Activated CD4-positive, CD25-positive, alpha-beta regulatory T cell treated with anti-CD3 and anti-CD28 coated beads, Interleukin-2, amount 50 U/mL, for 24 hours (primary cell): ENCODE measurements around the gene OR14I1.
"Not testable (repeated sequence)": the region's sequence is repeated elsewhere in the genome, so short reads cannot be mapped to it uniquely, and the experiment has no call there.

Experiments
- ATAC-seq, 2 donors: fragments of 150-1000 bp; cut with Tn5 transposase; one replicate each; pipeline ENCODE4 v1.10.0; 2021; ENCODE audit warnings: mild to moderate bottlenecking in 1 of 2, moderate library complexity in 1 of 2

Gene OR14I1

DNA sequence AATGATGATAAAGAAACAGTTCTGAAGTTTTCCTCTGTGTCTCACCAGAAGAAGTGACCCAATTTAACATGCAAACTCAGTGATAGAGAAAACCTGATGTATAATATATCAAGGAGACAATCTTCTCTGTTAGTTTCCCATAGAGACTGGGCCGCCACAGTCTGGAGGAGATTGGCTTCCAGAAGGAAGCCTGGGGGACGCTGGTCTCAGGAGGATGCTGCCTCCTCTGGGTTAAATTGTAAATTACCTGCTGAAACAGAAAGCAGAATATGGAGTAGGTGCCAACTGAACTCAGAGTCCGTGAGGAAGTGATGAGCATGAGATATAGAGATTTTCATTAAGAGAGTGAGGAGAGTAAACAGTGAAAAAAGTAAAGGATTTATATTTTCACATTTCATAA, 15.8 kb downstream of the OR14I1 start:
- ATAC-seq: no peak

DNA sequence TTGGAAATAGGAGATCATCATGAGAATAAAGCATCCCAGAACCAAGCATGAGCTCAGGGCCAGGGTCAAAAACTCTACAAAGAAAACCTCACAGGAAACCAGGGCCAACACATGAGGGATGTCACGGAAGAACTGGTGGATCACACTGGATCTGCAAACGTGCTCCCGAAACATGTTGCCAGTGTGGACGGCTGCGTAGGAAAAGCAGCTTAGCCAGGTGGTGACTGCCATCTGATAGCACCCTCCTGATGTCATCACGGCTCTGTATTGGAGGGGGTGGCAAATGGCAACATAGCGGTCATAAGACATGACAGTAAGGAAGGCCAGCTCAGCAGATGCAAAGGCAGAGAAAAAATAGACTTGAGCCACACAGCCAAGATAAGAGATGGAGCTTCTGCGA, 20.9 kb downstream of the OR14I1 start:
- ATAC-seq: no peak

DNA sequence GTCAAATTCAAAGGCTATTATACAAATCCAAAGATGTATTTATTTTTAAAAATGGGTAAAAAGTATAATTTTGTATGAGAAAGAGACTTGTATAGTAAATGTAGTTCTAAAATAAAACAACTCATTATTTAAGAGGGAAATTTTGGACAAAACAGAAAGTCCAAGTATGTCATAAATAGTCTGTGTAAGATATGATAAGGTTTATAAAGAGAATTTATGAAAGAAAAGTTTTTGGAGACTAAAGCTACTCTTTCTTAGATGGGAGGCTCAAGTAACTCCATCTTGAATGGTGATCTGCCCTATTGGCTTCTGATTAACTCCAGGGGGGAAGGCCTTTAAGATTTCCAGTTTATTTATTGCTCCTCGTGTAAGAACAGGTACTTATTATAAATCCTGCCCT, 32.6 kb downstream of the OR14I1 start:
- no peak for ATAC-seq

DNA sequence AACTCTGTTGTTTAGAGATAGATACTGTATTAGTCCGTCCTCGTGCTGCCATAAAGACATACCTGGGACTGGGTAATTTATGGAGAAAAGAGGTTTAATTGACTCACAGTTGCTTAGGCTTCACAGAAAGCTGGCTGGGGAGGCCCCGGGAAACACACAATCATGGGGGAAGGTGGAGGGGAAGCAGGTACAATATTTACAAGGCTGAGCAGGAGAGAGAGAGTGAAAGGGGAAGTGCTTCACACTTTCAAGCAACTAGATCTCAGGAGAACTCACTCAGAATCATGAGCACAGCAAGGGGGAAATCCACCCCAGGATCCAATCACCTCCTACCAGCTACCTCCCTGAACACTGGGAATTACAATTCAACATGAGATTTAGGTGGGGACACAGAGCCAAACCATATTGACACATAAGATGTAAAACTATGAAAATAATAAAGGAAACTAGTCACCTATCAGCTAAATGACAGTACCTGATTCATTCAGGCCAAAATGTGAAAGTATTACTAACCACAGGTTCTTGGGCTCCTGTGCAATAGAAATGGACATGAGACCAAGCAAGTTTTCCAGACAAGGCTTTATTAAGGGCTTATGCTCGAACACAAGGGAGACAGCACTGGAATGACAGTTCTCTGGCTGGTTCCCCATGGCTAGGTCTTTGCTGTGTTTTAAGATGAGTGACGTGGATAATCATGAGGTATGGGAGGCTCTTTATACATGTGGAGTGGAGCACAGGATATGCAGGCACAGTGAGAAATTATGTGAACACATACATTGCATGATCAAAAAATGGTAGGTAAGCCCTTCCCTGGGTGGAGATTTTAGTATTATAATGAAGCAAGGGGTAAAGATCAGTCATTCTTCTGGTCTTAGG, 38.9 kb downstream of the OR14I1 start:
- peak in 1 of 2 donors; percentile 45 for ATAC-seq

DNA sequence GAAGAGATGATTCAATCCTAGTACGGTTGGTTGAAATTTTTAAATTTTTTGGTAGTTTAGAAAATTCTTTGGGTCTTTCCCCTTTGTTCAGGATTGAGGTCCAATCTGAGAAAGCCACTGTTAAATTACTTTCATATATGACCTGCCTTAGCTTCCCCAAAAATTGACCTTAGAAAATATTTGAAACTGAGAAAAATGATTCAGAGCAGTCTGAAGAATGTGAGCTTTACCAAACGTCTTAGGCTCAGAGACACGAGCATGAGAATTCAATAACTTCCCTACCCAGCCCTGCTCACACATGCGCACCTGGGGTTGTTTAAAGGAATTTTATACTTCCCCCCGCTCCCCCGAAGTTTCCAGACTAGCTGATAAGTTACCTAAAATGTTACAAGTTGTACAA, 45.8 kb downstream of the OR14I1 start:
- not testable (repeated sequence) for ATAC-seq

DNA sequence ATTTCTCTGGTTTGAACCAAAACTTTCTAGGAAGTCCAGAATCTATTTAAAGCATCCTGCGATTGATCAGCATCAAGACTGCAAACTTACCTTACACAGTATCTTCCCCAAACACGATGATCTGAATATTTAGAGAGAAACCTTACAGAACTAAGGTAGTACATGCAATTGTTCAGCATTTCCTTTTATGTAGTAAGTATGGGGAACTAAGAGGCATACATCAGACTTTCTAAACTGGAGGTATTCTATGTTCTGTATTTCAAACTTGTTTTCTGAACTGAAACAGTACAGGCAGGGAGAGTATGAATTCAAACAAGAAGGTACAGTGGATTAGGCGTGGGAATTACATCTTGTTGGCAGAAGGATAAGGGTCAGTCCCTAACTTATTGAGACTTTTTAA, 47.2 kb downstream of the OR14I1 start, which contains the start of gene OR2T27:
Gene OR2T27 (minus strand): TSS at position 175 of the 400 bp plus-strand sequence. CDS start 4,644 bp downstream, outside the sequence.
- ATAC-seq: not testable (repeated sequence)
